ENCODE data around the gene SIAH1. TPM values are rescaled to one million over a fixed set of nuclear protein-coding genes. Genes with fewer than 3 reads are reported as not detected.
"Not testable (repeated sequence)": the region's sequence is repeated elsewhere in the genome, so short reads cannot be mapped to it uniquely, and the experiment has no call there.

SIAH1 gene
- polyA plus RNA-seq, 1 experiment = 11.7 TPM

DNA sequence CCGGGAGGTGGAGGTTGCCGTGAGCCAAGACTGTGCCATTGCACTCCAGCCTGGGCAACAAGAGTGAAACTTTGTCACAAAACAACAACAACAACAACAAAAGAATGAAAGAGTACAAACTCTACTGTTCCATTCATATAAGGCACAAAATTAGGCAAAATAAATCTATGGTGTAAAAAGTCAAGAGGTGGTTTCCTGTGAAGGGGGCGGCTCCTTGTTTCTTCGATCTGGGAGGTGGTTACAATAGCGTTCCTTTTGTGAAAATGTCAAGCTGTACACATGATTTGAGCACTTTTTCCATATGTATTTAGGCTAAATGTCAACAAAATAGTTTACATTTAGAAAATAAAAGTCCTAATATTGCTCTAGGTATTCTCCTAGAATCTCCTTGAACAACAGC lies 6.9 kb downstream of the SIAH1 start:
- Histone ChIP-seq H3K4me3 (ENCODE audit: low read depth, low read length) (no peak overlapping the region), H3K27me3 (ENCODE audit: control insufficient read depth, insufficient read depth, low read length) (no peaks in the 10 kb centered on the region), H3K36me3 (ENCODE audit: control insufficient read depth, insufficient read depth, low read length) (no peaks in the 10 kb centered on the region)
- ChIA-PET POLR2A (no interaction called here), CTCF (interaction anchor here (0.6 to 1.0 kb wide), 2 partner anchors 244 to 1552 kb away, joined by 3 read pairs; no protein-coding TSS in a partner anchor)
- TF ChIP-seq, protein P1, sequence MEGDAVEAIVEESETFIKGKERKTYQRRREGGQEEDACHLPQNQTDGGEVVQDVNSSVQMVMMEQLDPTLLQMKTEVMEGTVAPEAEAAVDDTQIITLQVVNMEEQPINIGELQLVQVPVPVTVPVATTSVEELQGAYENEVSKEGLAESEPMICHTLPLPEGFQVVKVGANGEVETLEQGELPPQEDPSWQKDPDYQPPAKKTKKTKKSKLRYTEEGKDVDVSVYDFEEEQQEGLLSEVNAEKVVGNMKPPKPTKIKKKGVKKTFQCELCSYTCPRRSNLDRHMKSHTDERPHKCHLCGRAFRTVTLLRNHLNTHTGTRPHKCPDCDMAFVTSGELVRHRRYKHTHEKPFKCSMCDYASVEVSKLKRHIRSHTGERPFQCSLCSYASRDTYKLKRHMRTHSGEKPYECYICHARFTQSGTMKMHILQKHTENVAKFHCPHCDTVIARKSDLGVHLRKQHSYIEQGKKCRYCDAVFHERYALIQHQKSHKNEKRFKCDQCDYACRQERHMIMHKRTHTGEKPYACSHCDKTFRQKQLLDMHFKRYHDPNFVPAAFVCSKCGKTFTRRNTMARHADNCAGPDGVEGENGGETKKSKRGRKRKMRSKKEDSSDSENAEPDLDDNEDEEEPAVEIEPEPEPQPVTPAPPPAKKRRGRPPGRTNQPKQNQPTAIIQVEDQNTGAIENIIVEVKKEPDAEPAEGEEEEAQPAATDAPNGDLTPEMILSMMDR (IDR thresholded peaks at IDR 0.05; ENCODE audit: insufficient read depth, low read depth, low read length) = no peak
- DNase-seq (ENCODE audit: low read depth) = no peak

DNA sequence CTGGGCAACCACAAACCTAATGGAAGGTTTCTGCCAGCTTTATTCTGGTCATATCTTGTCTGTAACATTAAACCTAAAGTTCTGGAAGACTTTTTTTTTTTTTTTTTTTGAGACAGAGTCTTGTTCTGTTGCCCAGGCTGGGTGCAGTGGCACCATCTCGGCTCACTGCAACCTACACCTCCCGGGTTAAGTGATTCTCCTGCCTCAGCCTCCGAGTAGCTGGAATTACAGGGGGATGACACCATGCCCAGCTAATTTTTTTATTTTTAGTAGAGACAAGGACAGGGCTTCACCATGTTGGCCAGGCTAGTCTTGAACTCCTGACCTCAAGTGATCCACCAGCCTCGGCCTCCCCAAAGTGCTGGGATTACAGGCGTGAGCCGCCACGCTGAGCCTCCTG lies 7.9 kb downstream of the SIAH1 start:
- CTCF ChIA-PET = interaction anchor here (0.6 to 0.8 kb wide), 2 partner anchors 246 to 1551 kb away, joined by 3 read pairs; no protein-coding TSS in a partner anchor
- H3K36me3 ChIP-seq (ENCODE audit: control insufficient read depth, insufficient read depth, low read length); DNase-seq (ENCODE audit: low read depth); POLR2A ChIA-PET; H3K27me3 ChIP-seq (ENCODE audit: control insufficient read depth, insufficient read depth, low read length); H3K4me3 ChIP-seq (ENCODE audit: low read depth, low read length): not testable (repeated sequence)

DNA sequence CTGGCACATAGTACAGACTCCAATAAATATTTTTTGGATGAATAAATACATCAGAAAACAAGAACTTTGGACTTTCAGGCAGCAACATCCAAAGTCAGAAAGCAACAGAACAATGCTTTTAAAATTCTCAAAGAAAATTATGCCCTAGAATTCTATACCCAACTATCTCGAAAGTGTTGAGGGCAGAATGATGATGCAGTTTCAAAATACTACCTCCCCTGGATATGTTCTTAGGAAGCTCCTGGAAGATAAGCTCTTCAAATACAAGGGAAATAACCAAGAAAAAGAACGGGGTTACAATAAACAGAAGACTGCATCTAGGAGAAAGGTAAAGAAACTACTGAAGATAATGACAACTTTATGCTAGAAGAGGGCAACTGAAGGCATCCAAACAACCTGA lies 11.0 kb downstream of the SIAH1 start:
- no peaks in the 10 kb centered on the region for H3K36me3 ChIP-seq (ENCODE audit: control insufficient read depth, insufficient read depth, low read length)
- no peaks in the 10 kb centered on the region for H3K27me3 ChIP-seq (ENCODE audit: control insufficient read depth, insufficient read depth, low read length)
- POLR2A ChIA-PET = no interaction called here
- TF ChIP-seq, protein P1 (IDR thresholded peaks at IDR 0.05; ENCODE audit: insufficient read depth, low read depth, low read length) = no peak
- CTCF ChIA-PET = interaction anchor here (0.6 to 1.0 kb wide), 2 partner anchors 214 to 249 kb away, joined by 3 read pairs; no protein-coding TSS in a partner anchor
- no peak overlapping the region for H3K4me3 ChIP-seq (ENCODE audit: low read depth, low read length)
- no peak for DNase-seq (ENCODE audit: low read depth)

DNA sequence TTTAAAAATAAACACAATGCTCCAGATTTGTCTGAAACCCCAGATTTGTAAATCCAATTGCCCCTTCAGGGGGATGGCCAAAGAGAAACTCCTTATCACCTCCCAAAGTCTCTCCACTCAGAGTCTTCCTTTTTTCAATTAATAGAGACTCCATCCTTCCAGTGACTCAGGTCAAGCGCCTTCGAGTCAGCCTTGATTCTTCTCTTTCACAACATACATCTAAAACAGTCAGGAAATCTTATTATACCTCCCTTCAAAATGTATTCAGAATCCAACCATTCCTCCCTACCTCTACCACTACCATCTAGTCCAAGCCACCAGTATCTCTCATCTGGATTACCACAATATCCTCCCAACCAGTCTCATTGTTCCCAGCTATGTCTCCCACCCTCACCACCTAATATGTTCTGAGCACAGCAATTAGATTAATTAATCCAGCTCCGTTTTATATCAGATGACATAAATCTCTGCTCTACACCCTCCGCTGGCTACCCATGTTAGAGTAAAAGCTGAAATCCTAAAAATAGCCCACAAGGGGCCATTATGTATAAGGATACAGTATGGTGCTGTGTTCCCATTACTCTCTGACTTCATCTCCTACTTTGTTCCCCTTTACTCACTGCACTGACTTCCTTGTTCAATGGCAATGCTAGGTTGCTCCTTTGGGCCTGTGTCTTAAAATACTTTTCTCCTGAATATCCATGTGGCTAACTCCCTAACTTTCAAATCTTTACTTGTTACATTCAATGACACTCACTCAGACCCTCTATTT lies 11.8 kb downstream of the SIAH1 start:
- TF ChIP-seq, protein P1 (IDR thresholded peaks at IDR 0.05; ENCODE audit: insufficient read depth, low read depth, low read length) = no peak
- POLR2A ChIA-PET = no interaction called here
- CTCF ChIA-PET = no interaction called here
- Histone ChIP-seq H3K4me3 (ENCODE audit: low read depth, low read length) (no peak overlapping the region), H3K27me3 (ENCODE audit: control insufficient read depth, insufficient read depth, low read length) (no peaks in the 10 kb centered on the region), H3K36me3 (ENCODE audit: control insufficient read depth, insufficient read depth, low read length) (no peaks in the 10 kb centered on the region)
- no peak for DNase-seq (ENCODE audit: low read depth)

DNA sequence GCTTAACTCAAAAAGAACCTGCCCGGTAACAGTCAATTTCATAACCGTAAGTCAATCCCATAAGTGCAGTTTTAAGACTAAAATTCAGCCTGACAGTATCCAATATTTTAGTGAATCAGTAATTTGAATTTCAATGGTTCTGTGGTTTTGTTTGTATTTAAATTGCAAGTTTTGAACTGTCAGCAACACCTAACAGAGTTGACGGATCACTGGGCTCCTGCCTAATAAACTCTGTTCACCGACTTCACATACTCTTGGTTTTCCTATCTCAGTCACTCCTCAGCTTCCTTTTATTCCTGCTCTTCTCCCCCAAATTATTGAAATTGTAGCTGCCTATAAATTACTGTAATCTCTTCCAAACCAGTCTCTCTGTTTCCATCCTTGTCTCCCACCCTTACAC lies 12.5 kb downstream of the SIAH1 start:
- no peaks in the 10 kb centered on the region for H3K27me3 ChIP-seq (ENCODE audit: control insufficient read depth, insufficient read depth, low read length)
- H3K36me3 ChIP-seq (ENCODE audit: control insufficient read depth, insufficient read depth, low read length) = no peaks in the 10 kb centered on the region
- TF ChIP-seq, protein P1 (IDR thresholded peaks at IDR 0.05; ENCODE audit: insufficient read depth, low read depth, low read length) = no peak
- ChIA-PET CTCF (interaction anchor here (0.6 kb wide), 1 partner anchor 39 kb away, joined by 3 read pairs; no protein-coding TSS in a partner anchor), POLR2A (no interaction called here)
- DNase-seq (ENCODE audit: low read depth) = no peak
- H3K4me3 ChIP-seq (ENCODE audit: low read depth, low read length) = no peak overlapping the region

DNA sequence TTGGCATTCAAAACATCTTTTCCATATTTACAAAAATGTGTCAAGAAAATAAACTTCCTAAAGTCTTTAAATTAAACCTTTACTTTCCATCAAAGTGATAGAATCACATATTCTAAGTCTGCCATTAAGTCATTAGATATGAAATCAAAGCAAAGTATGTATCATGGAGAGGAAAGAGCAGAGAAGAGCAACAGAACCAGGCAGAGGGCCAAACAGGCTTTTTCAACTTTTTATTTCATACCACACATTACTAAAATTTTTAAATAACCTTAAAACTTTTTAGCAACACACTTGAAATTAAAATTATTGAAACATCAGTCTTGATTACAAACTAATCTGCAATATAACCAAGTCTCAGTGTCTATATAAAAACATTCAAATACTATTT lies 13.8 kb downstream of the SIAH1 start:
- Histone ChIP-seq H3K4me3 (ENCODE audit: low read depth, low read length) (no peak overlapping the region), H3K36me3 (ENCODE audit: control insufficient read depth, insufficient read depth, low read length) (no peaks in the 10 kb centered on the region), H3K27me3 (ENCODE audit: control insufficient read depth, insufficient read depth, low read length) (no peaks in the 10 kb centered on the region)
- CTCF ChIA-PET = no interaction called here
- TF ChIP-seq, protein P1 (IDR thresholded peaks at IDR 0.05; ENCODE audit: insufficient read depth, low read depth, low read length) = no peak
- POLR2A ChIA-PET = no interaction called here
- DNase-seq (ENCODE audit: low read depth) = no peak

DNA sequence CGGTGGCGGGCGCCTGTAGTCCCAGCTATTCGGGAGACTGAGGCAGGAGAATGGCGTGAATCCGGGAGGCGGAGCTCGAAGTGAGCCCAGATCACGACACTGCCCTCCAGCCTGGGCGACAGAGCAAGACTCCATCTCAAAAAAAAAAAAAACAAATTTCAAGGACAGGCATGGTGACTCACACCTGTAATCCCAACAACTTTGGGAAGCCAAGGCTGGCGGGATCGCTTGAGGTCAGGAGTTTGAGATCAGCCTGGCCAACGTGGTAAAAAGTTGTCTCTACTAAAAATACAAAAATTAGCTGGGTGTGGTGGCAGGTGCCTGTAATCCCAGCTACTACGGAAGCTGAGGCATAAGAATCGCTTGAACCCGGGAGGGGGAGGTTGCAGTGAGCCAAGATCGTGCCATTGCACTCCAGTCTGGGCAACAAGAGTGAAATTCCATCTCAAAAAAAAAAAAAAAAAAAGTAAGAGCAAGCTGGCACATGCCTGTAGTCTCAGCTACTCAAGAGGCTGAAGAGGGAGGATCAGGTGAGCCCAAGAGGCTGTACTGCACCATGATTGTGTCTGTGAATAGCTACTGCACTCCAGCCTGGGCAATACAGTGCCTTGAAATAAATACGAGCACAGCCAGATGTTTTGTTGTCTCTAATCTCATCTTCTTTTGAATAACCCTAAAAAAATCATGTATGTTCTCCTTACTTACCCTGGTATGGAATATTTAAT lies 14.4 kb downstream of the SIAH1 start:
- POLR2A ChIA-PET; H3K4me3 ChIP-seq (ENCODE audit: low read depth, low read length); H3K36me3 ChIP-seq (ENCODE audit: control insufficient read depth, insufficient read depth, low read length); H3K27me3 ChIP-seq (ENCODE audit: control insufficient read depth, insufficient read depth, low read length); DNase-seq (ENCODE audit: low read depth); CTCF ChIA-PET: not testable (repeated sequence)

Data from BJ (cell line).